Measurements from ENCODE around the gene ZBTB26. TPM values are rescaled to one million over a fixed set of nuclear protein-coding genes. Genes with fewer than 3 reads are reported as not detected.

The ZBTB26 gene
- total and polyA plus RNA-seq, 10 of the 15 experiments (the other 5 are each of a cell fraction or from before 2014, with no cell fraction given): 1.8 to 19.5 (median 4.5) TPM

DNA sequence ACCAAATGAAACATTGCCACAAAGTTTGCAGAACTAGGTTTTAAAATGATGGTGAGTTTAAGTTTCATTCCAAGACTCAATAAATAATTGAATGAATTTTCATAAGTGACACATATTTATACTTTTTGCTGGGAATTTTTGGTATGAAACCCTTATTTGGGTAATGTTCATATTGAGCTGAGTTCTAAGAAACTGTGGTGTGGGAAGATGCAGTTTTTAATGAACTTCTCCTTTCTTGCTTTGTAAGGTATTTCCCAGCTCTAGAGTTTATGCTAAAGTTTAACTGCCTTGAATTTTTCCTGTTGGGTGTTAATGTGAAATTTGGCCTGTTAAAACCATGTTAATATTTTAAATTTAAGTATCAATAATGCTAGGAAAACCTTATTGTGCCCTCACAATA is 24.6 kb upstream of the ZBTB26 start:
- ChIA-PET RAD21 (ENCODE audit: unreplicated experiment) (interaction anchor here (1.0 to 1.6 kb wide), 2 partner anchors 9 to 35 kb away, joined by 3 to 5 read pairs; no protein-coding TSS in a partner anchor), SMC1A (ENCODE audit: uncharacterized antibody, unreplicated experiment) (interaction anchor here (0.9 to 2.0 kb wide), 7 partner anchors 8 to 39 kb away, joined by 3 to 10 read pairs (median 4); partner anchors contain the start of genes RABGAP1 and ZBTB26), POLR2A (interaction anchor here (0.7 to 2.2 kb wide), 4 partner anchors 9 to 43 kb away, joined by 3 to 5 read pairs (median 4); partner anchors contain the start of gene ZBTB6), CTCF (interaction anchor here (1.4 kb wide), 1 partner anchor 43 kb away, joined by 4 read pairs; the partner anchor contains the start of gene ZBTB6)
- ATAC-seq (peak; percentile 39; the same call in 1 of the 3 replicates), FAIRE-seq (no peak), DNase-seq (ENCODE audit: low read depth, low spot score) (no peak)
- peaks cover 38% of the 10 kb centered on the region for H3K79me2 ChIP-seq (ENCODE audit: control insufficient read depth, insufficient read depth, low read length)
- TF ChIP-seq, protein P1, sequence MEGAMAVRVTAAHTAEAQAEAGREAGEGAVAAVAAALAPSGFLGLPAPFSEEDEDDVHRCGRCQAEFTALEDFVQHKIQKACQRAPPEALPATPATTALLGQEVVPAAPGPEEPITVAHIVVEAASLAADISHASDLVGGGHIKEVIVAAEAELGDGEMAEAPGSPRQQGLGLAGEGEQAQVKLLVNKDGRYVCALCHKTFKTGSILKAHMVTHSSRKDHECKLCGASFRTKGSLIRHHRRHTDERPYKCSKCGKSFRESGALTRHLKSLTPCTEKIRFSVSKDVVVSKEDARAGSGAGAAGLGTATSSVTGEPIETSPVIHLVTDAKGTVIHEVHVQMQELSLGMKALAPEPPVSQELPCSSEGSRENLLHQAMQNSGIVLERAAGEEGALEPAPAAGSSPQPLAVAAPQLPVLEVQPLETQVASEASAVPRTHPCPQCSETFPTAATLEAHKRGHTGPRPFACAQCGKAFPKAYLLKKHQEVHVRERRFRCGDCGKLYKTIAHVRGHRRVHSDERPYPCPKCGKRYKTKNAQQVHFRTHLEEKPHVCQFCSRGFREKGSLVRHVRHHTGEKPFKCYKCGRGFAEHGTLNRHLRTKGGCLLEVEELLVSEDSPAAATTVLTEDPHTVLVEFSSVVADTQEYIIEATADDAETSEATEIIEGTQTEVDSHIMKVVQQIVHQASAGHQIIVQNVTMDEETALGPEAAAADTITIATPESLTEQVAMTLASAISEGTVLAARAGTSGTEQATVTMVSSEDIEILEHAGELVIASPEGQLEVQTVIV (IDR thresholded peaks at IDR 0.05; ENCODE audit: borderline replicate concordance, partially characterized antibody): no peak
- TF ChIP-seq MTA2 (IDR thresholded peaks at IDR 0.05; ENCODE audit: low read depth): 0 out of 2 replicates have a peak, but pooled peaks have one; percentile 17
- BruUV-seq (replicated peaks): no TSS peak
- H3K9me3 ChIP-seq (replicated peaks; ENCODE audit: control insufficient read depth, insufficient read depth, low read length): peaks cover 3% of the 10 kb centered on the region; the same call in 1 of the 3 replicates
- in situ Hi-C loops (cut with MboI): no loop called here
- no peak overlapping the region for H3K4me2 ChIP-seq (ENCODE audit: control insufficient read depth, insufficient read depth)
- no peaks in the 10 kb centered on the region for H4K20me1 ChIP-seq (ENCODE audit: control insufficient read depth, insufficient read depth)
- no peak overlapping the region for H2AFZ ChIP-seq (ENCODE audit: control insufficient read depth, low read depth, low read length)
- intact Hi-C loops (cut with micrococcal nuclease; ENCODE audit: unreplicated experiment): no loop called here
- no peak overlapping the region for H3K4me3 ChIP-seq
- no peak overlapping the region for H3K27ac ChIP-seq (ENCODE audit: control insufficient read depth, insufficient read depth)
- H3K36me3 ChIP-seq (ENCODE audit: control insufficient read depth in 2 of 2, insufficient read depth in 2 of 2, low read length in 1 of 2): peaks cover 2% of the 10 kb centered on the region in 2 experiments; a peak in 2 of 4 replicates
- H3K9ac ChIP-seq (ENCODE audit: control insufficient read depth, insufficient read depth, low read length): no peak overlapping the region
- no peaks in the 10 kb centered on the region for H3K4me1 ChIP-seq (ENCODE audit: control insufficient read depth, insufficient read depth, low read length)
- H3K27me3 ChIP-seq (replicated peaks in 1 of 2; ENCODE audit: control insufficient read depth in 2 of 2, insufficient read depth in 2 of 2, low read length in 1 of 2): no peaks in the 10 kb centered on the region

DNA sequence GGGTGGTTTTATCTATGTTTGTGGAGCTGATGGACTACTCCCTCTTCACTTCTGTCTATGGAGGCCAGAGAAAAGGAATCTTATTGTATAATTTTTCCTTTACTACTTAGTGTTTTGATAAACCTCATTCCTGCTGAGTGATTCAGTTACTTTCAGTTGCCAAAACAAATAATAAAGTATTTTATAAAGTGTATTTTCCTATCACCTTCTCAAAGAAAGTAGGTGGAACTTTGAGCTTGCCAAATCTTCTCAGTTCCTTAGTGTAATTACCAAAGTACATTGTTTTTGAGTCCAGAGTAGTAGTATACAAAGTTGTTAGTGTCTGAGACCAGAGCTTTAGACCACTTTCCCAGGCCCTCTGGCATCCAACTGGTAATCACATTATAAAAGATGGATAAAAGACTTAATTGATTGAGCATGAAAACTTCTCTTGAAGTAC is 23.0 kb upstream of the ZBTB26 start:
- intact Hi-C loops (cut with micrococcal nuclease; ENCODE audit: unreplicated experiment) (no loop called here), in situ Hi-C loops (cut with MboI) (no loop called here)
- peaks cover 5% of the 10 kb centered on the region; the same call in 1 of the 2 replicates for H3K4me1 ChIP-seq (ENCODE audit: control insufficient read depth, insufficient read depth, low read length)
- RAD21 ChIA-PET (ENCODE audit: unreplicated experiment): no interaction called here
- peaks cover 1% of the 10 kb centered on the region; the same call in 1 of the 3 replicates for H3K9me3 ChIP-seq (replicated peaks; ENCODE audit: control insufficient read depth, insufficient read depth, low read length)
- no peaks in the 10 kb centered on the region for H3K27me3 ChIP-seq (replicated peaks in 1 of 2; ENCODE audit: control insufficient read depth in 2 of 2, insufficient read depth in 2 of 2, low read length in 1 of 2)
- no peak overlapping the region for H3K4me3 ChIP-seq
- no peak overlapping the region for H2AFZ ChIP-seq (ENCODE audit: control insufficient read depth, low read depth, low read length)
- H3K27ac ChIP-seq (ENCODE audit: control insufficient read depth, insufficient read depth): no peak overlapping the region
- CTCF ChIA-PET: interaction anchor here (0.6 to 2.0 kb wide), 5 partner anchors 12 to 100 kb away, joined by 3 to 10 read pairs (median 4); no protein-coding TSS in a partner anchor
- DNase-seq (ENCODE audit: low read depth, low spot score): no peak
- no peak overlapping the region for H3K9ac ChIP-seq (ENCODE audit: control insufficient read depth, insufficient read depth, low read length)
- no TSS peak for BruUV-seq (replicated peaks)
- FAIRE-seq: no peak
- H3K4me2 ChIP-seq (ENCODE audit: control insufficient read depth, insufficient read depth): no peak overlapping the region
- peaks cover 50% of the 10 kb centered on the region for H3K79me2 ChIP-seq (ENCODE audit: control insufficient read depth, insufficient read depth, low read length)
- no peak for ATAC-seq
- H3K36me3 ChIP-seq (ENCODE audit: control insufficient read depth in 2 of 2, insufficient read depth in 2 of 2, low read length in 1 of 2): no peaks in the 10 kb centered on the region
- no peaks in the 10 kb centered on the region for H4K20me1 ChIP-seq (ENCODE audit: control insufficient read depth, insufficient read depth)
- POLR2A ChIA-PET: interaction anchor here (1.9 to 2.2 kb wide), 2 partner anchors 12 to 22 kb away, joined by 5 to 7 read pairs; no protein-coding TSS in a partner anchor
- SMC1A ChIA-PET (ENCODE audit: uncharacterized antibody, unreplicated experiment): interaction anchor here (1.1 kb wide), 1 partner anchor 12 kb away, joined by 3 read pairs; no protein-coding TSS in a partner anchor
- TF ChIP-seq BACH1 (IDR thresholded peaks at IDR 0.05; ENCODE audit: borderline replicate concordance) (no peak), SREBF1 (IDR thresholded peaks at IDR 0.05; ENCODE audit: low read length) (no peak), SMARCA5 (IDR thresholded peaks at IDR 0.05) (no peak), SKIL (IDR thresholded peaks at IDR 0.05; ENCODE audit: low read depth, poor library complexity, severe bottlenecking) (no peak), ETV6 (conservative IDR thresholded peaks at IDR 0.05 in 1 of 2, IDR thresholded peaks at IDR 0.05 in 1 of 2; ENCODE audit: borderline replicate concordance in 1 of 2, low read depth in 1 of 2) (no peak), ZNF384 (IDR thresholded peaks at IDR 0.05; ENCODE audit: borderline replicate concordance, low read depth, low read length) (no peak), PML (IDR thresholded peaks at IDR 0.05; ENCODE audit: low read length) (no peak)
